CD4-positive, alpha-beta memory T cell (primary cell): Measurements from ENCODE around the gene BDH2. TPM values are rescaled to one million over a fixed set of nuclear protein-coding genes. Genes with fewer than 3 reads are reported as not detected.
A peak's percentile ranks its signal among the peaks of the same experiment; 100 is the strongest.

Experiments used
- CTCF ChIA-PET: fragments of 350-600 bp; sonication (Branson Sonifier 250); formaldehyde crosslinking; loops from one replicate; lab custom pipeline; 2021; ENCODE audit warnings: inconsistent platforms; ENCODE audit not compliant: partially characterized antibody; lab: Charles Lee
- POLR2A ChIA-PET: fragments of 350-600 bp; sonication (Branson Sonifier 250); formaldehyde crosslinking; loops from one replicate; lab custom pipeline; 2021; ENCODE audit not compliant: partially characterized antibody; lab: Charles Lee
- DNase-seq, 5 donors: peaks; one replicate each; pipeline versions ENCODE4 v3.0.0 to v3.0.0-alpha.2; 2020 to 2022; ENCODE audit warnings: mixed read lengths in 1 of 5
- H3K27ac ChIP-seq: one replicate; pipeline ENCODE4 v1.7.0; 2013; ENCODE audit warnings: low read depth, low read length
- H3K27me3 ChIP-seq: 2 replicates; pipeline ENCODE4 v1.7.0; 2013; ENCODE audit warnings: mild to moderate bottlenecking, low read length, moderate library complexity; ENCODE audit not compliant: insufficient read depth
- H3K36me3 ChIP-seq: 2 replicates; pipeline ENCODE4 v1.7.0; 2013; ENCODE audit warnings: mild to moderate bottlenecking, low read length, moderate library complexity; ENCODE audit not compliant: insufficient read depth
- H3K4me1 ChIP-seq: 2 replicates; pipeline ENCODE4 v1.7.0; 2013; ENCODE audit warnings: mild to moderate bottlenecking, low read length, moderate library complexity; ENCODE audit not compliant: insufficient read depth
- H3K4me3 ChIP-seq, 2 donors: one replicate each; pipeline ENCODE4 v1.7.0; 2013; ENCODE audit warnings: low read length in 2 of 2, mild to moderate bottlenecking in 1 of 2
- H3K9me3 ChIP-seq, 2 donors: one replicate each; pipeline ENCODE4 v1.7.0; 2013; ENCODE audit warnings: low read length in 2 of 2, control low read depth in 1 of 2; ENCODE audit not compliant: control insufficient read depth in 1 of 2
- H3K27ac Mint-ChIP-seq, 7 donors: one replicate each; pipeline ENCODE4 v1.8.0; 2020 to 2021; ENCODE audit warnings: mixed read lengths in 7 of 7, mild to moderate bottlenecking in 6 of 7, inconsistent platforms in 3 of 7, moderate library complexity in 3 of 7
- H3K27me3 Mint-ChIP-seq, 2 donors: one replicate each; pipeline ENCODE4 v1.8.0; 2020 to 2021; ENCODE audit warnings: mixed read lengths in 2 of 2
- H3K36me3 Mint-ChIP-seq, 2 donors: one replicate each; pipeline ENCODE4 v1.8.0; 2020 to 2021; ENCODE audit warnings: mixed read lengths in 2 of 2, inconsistent platforms in 1 of 2, mild to moderate bottlenecking in 1 of 2
- H3K4me1 Mint-ChIP-seq, 4 donors: one replicate each; pipeline ENCODE4 v1.8.0; 2020 to 2021; ENCODE audit warnings: mixed read lengths in 4 of 4, mild to moderate bottlenecking in 1 of 4
- H3K4me3 Mint-ChIP-seq, 8 donors: one replicate each; pipeline ENCODE4 v1.8.0; 2020 to 2021; ENCODE audit warnings: mixed read lengths in 8 of 8, mild to moderate bottlenecking in 7 of 8, moderate library complexity in 6 of 8, inconsistent platforms in 3 of 8
- H3K9me3 Mint-ChIP-seq, 8 donors: one replicate each; pipeline ENCODE4 v1.8.0; 2020 to 2021; ENCODE audit warnings: mixed read lengths in 8 of 8, mild to moderate bottlenecking in 5 of 8, inconsistent platforms in 3 of 8, moderate library complexity in 1 of 8
- intact Hi-C: fragments of 100-400 bp; cut with micrococcal nuclease; formaldehyde crosslinking; loops from one replicate; pipeline ENCODE4 v1.15.1; 2023
- polyA plus RNA-seq, 2 donors: library from polyadenylated mRNA; unstranded; fragments of 300-500 nt; fragmentation: Illumina TruSeq; gene quantifications; one replicate each; pipeline ENCODE4 v1.2.3, GENCODE V29; 2021
- total RNA-seq, 2 experiments: library from RNA; stranded (reverse); gene quantifications; one replicate each; pipeline ENCODE4 v1.2.3, GENCODE V29; 2021

Gene BDH2
- total and polyA plus RNA-seq, 4 experiments from 2014 or later: 20.1 to 25.3 (median 22.3) TPM

DNA sequence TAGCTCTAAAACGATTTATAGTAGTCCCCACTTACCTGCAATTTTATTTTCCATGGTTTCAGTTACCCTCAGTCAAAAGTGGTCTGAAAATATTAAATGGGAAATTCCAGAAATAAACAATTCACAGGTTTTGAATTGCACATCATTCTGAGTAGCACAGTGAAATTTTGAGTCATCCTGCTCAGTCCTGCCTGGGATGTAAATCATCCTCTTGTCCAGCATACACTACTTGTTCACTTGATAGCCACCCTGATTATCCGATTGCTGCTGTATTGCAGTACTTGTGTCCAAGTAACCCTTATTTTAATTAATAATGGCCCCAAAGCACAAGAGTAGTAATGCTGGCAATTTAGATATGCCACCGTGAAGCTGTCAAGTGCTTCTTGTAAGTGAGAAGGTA, 23.5 kb upstream of the BDH2 start:
- Mint-ChIP-seq H3K4me1 (no peaks in the 10 kb centered on the region), H3K36me3 (peaks cover 8 to 18% of the 10 kb centered on the region in 2 donors), H3K9me3 (peaks cover 0 to 15% (median 7%) of the 10 kb centered on the region in 8 donors), H3K27me3 (no peaks in the 10 kb centered on the region), H3K27ac (no peak overlapping the region), H3K4me3 (no peak overlapping the region)
- H3K27ac ChIP-seq: no peak overlapping the region
- H3K9me3 ChIP-seq: no peaks in the 10 kb centered on the region
- ChIA-PET CTCF (no interaction called here), POLR2A (no interaction called here)
- H3K4me3 ChIP-seq: no peak overlapping the region
- intact Hi-C loops: no loop called here
- no peaks in the 10 kb centered on the region for H3K36me3 ChIP-seq
- H3K27me3 ChIP-seq: no peaks in the 10 kb centered on the region
- no peak for DNase-seq
- no peaks in the 10 kb centered on the region for H3K4me1 ChIP-seq

DNA sequence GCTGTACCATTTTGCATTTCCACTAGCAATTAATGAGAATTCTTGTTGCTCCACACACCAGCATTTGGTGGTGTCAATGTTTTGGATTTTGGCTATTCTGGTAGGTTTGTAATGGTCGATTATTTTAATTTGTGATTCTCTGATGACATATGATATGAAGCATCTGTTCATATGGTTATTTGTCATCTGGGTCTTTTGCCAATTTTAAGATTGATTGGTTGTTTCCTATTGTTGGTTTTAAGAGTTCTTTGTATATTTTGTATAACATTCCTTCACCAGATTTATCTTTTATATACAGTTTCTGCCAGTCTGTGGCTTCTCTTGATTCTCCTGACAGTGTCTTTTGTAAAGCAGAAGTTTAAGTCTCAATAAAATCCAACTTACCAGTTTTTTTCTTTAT, 18.5 kb upstream of the BDH2 start:
- H3K4me3 Mint-ChIP-seq: no peak overlapping the region
- ChIA-PET CTCF (no interaction called here), POLR2A (no interaction called here)
- Histone ChIP-seq H3K27ac (no peak overlapping the region), H3K36me3 (no peaks in the 10 kb centered on the region), H3K4me1 (no peaks in the 10 kb centered on the region), H3K27me3 (no peaks in the 10 kb centered on the region), H3K9me3 (no peaks in the 10 kb centered on the region), H3K4me3 (no peak overlapping the region)
- intact Hi-C loops: no loop called here
- H3K27me3 Mint-ChIP-seq: no peaks in the 10 kb centered on the region
- DNase-seq: no peak
- no peaks in the 10 kb centered on the region for H3K36me3 Mint-ChIP-seq
- H3K27ac Mint-ChIP-seq: no peak overlapping the region
- H3K9me3 Mint-ChIP-seq: no peaks in the 10 kb centered on the region
- no peaks in the 10 kb centered on the region for H3K4me1 Mint-ChIP-seq

DNA sequence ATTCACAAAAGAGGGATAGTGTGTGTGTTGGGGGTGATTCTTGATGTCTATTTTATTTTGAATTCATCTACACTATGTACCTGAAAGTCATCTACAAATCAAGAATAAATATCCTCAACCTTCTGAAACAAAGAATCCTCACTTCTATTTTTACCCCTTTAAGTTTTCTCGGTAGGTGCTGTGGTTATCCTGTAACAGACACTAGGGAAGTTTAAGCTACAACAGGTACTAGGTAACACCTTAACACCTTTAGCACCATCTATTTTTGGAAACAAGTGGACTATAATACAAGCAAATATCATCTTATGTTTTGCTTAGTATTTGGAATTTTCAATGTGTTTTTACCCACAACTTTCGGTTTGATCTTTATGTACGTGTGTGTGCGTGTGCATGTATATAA, 12.0 kb upstream of the BDH2 start:
- Mint-ChIP-seq H3K9me3 (no peaks in the 10 kb centered on the region), H3K27me3 (no peaks in the 10 kb centered on the region), H3K27ac (no peak overlapping the region), H3K36me3 (no peaks in the 10 kb centered on the region), H3K4me1 (no peaks in the 10 kb centered on the region), H3K4me3 (no peak overlapping the region)
- ChIA-PET CTCF (interaction anchor here (0.9 to 1.0 kb wide), 2 partner anchors 20 to 31 kb away, joined by 3 read pairs; no protein-coding TSS in a partner anchor), POLR2A (no interaction called here)
- intact Hi-C loops: no loop called here
- no peak overlapping the region for H3K4me3 ChIP-seq
- H3K27me3 ChIP-seq: no peaks in the 10 kb centered on the region
- DNase-seq: no peak
- no peak overlapping the region for H3K27ac ChIP-seq
- H3K36me3 ChIP-seq: no peaks in the 10 kb centered on the region
- H3K4me1 ChIP-seq: no peaks in the 10 kb centered on the region
- no peaks in the 10 kb centered on the region for H3K9me3 ChIP-seq

DNA sequence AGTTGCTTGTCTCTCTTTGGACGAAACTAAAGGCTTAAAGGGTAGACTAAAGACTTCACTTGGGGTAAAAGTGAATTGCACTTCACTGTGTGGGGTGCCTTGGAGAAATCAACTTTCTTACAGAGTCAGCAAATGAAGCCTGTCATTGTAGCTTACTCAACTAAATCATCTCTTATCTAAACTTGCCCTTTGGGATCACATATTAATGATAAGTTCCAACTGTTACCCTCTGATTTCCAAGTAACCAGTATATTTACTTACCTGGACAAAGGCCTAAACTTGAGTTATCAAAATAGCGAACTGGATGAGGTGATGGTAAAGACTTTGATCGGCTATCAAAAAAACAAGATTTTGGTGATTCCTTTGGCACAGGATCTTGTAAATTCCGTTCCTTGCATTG, 8.9 kb upstream of the BDH2 start:
- intact Hi-C loops: no loop called here
- Mint-ChIP-seq H3K27ac (no peak overlapping the region), H3K4me1 (peaks cover 0 to 5% (median 4%) of the 10 kb centered on the region in 4 donors), H3K9me3 (no peaks in the 10 kb centered on the region), H3K36me3 (no peaks in the 10 kb centered on the region), H3K4me3 (no peak overlapping the region), H3K27me3 (no peaks in the 10 kb centered on the region)
- no peak overlapping the region for H3K4me3 ChIP-seq
- POLR2A ChIA-PET: no interaction called here
- CTCF ChIA-PET: interaction anchor here (1.4 to 2.3 kb wide), 2 partner anchors 8 to 17 kb away, joined by 3 to 12 read pairs; partner anchors contain the start of gene BDH2
- H3K36me3 ChIP-seq: no peaks in the 10 kb centered on the region
- H3K9me3 ChIP-seq: no peaks in the 10 kb centered on the region
- no peaks in the 10 kb centered on the region for H3K4me1 ChIP-seq
- no peak overlapping the region for H3K27ac ChIP-seq
- DNase-seq: no peak
- H3K27me3 ChIP-seq: no peaks in the 10 kb centered on the region

DNA sequence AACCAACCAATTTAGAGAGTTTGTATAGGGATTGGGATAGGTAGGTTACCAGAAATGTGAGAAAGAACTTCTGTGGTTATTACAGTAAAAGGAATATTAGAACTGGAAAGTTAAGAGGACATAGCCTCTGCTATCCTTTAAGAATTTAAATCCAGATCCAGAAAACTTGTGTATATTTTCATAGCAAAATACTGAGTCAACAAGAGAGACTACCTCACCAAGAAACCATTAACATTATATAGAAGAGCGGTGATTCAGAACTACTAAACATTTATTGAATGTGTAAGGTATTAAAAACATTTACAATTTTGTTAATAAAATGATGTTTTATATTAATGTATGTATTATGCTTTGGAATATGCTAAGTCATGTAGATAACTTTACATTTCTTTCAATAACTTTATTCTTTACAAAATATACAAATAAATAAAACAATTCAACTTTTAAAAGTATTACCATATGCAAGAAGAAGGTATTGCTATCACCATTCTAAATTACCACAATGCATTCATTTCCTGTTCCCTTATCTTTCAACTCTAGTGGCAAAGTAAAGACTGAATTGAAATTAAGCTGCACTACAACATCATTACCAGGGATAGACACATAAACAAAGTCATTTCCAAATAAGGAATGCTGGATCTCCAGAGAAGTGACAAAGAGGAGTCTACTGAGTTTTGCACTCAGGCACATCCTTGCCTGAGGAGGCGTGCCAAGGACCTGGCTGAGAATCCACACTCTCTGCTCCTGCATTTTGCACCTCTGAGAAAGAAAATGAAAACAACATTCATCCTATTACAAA, 6.1 kb upstream of the BDH2 start:
- no peaks in the 10 kb centered on the region for H3K27me3 ChIP-seq

DNA sequence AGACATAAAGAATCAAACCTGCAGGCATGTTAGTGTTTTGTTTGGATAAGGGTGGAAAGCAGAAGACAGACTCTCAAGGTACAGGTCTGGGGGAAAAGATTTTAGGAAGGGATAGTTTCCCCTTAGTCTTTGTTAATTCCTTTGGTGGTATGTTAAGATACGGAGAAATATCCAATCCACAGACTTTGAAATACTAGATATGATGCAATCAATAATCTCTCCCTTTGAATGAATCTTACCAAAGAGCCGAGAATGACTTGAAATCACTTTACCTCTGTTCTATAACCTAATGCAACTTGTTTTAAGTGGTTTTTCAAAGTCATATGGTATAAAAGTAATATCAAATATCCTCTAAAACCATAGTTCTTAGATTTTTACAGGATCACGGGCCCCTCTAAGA, 5.3 kb upstream of the BDH2 start:
- intact Hi-C loops: no loop called here
- Mint-ChIP-seq H3K27ac (no peak overlapping the region), H3K4me1 (peaks cover under 1 to 5% (median 4%) of the 10 kb centered on the region in 4 donors), H3K36me3 (no peaks in the 10 kb centered on the region), H3K9me3 (no peaks in the 10 kb centered on the region), H3K4me3 (no peak overlapping the region), H3K27me3 (no peaks in the 10 kb centered on the region)
- no peak overlapping the region for H3K4me3 ChIP-seq
- H3K27me3 ChIP-seq: no peaks in the 10 kb centered on the region
- no peaks in the 10 kb centered on the region for H3K4me1 ChIP-seq
- H3K27ac ChIP-seq: no peak overlapping the region
- H3K36me3 ChIP-seq: no peaks in the 10 kb centered on the region
- POLR2A ChIA-PET: no interaction called here
- DNase-seq: no peak
- H3K9me3 ChIP-seq: no peaks in the 10 kb centered on the region
- CTCF ChIA-PET: no interaction called here

More for the DNA sequence above, 6.1 kb upstream of the BDH2 start:
- intact Hi-C loops: no loop called here
- ChIA-PET POLR2A (no interaction called here), CTCF (no interaction called here)
- H3K4me1 Mint-ChIP-seq: peaks cover 0 to 5% (median 4%) of the 10 kb centered on the region in 4 donors
- no peaks in the 10 kb centered on the region for H3K27me3 Mint-ChIP-seq
- no peaks in the 10 kb centered on the region for H3K36me3 Mint-ChIP-seq
- H3K9me3 Mint-ChIP-seq: no peaks in the 10 kb centered on the region
- Histone ChIP-seq H3K4me3 (no peak overlapping the region), H3K36me3 (no peaks in the 10 kb centered on the region), H3K4me1 (no peaks in the 10 kb centered on the region), H3K27ac (no peak overlapping the region), H3K9me3 (no peaks in the 10 kb centered on the region)
- DNase-seq: no peak
- H3K4me3 Mint-ChIP-seq: no peak overlapping the region
- H3K27ac Mint-ChIP-seq: peak overlapping the region in 1 of 7 donors; percentile 68

DNA sequence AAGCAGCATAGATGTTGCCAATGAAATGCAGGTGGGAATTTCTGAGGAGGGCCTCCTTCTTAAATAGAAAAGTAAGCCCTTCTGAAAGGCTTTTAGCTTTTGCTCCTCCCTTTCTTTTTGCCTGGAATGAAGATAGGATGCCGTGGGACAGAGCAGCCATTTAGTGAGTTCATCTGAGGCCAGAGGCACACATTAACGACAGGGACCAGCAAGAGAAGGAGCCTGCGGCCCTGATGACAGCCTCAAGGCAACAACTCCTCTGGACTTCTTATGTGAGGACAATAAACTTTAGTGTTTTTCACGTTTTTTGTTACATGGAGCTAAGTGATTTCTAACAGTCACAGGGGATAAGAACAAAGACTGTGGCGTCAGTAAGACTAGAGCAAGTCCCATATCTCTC, 1.1 kb upstream of the BDH2 start:
- Histone ChIP-seq H3K27ac (no peak overlapping the region), H3K9me3 (no peaks in the 10 kb centered on the region), H3K36me3 (no peaks in the 10 kb centered on the region), H3K27me3 (no peaks in the 10 kb centered on the region), H3K4me3 (no peak overlapping the region), H3K4me1 (peaks cover 14% of the 10 kb centered on the region)
- H3K27me3 Mint-ChIP-seq: no peaks in the 10 kb centered on the region
- no peak overlapping the region for H3K27ac Mint-ChIP-seq
- H3K9me3 Mint-ChIP-seq: no peaks in the 10 kb centered on the region
- no peak overlapping the region for H3K4me3 Mint-ChIP-seq
- intact Hi-C loops: no loop called here
- POLR2A ChIA-PET: interaction anchor here (1.1 to 3.0 kb wide), 3 partner anchors 23 to 340 kb away, joined by 3 to 13 read pairs (median 3); partner anchors contain the start of genes MANBA and SLC9B2
- H3K36me3 Mint-ChIP-seq: peaks cover 0 to 1% of the 10 kb centered on the region in 2 donors
- CTCF ChIA-PET: interaction anchor here (1.1 to 4.9 kb wide), 14 partner anchors 8 to 670 kb away, joined by 3 to 59 read pairs (median 4); partner anchors contain the start of gene SLC9B2
- no peak for DNase-seq
- H3K4me1 Mint-ChIP-seq: peaks cover 15 to 34% (median 24%) of the 10 kb centered on the region in 4 donors
